NCI-H69 (cell line): ENCODE data around the gene SPSB3.

ENCODE experiments used
- DNase-seq: peaks from one replicate; lab custom pipeline; 2025; lab: John Stamatoyannopoulos, UW

The SPSB3 gene

DNA sequence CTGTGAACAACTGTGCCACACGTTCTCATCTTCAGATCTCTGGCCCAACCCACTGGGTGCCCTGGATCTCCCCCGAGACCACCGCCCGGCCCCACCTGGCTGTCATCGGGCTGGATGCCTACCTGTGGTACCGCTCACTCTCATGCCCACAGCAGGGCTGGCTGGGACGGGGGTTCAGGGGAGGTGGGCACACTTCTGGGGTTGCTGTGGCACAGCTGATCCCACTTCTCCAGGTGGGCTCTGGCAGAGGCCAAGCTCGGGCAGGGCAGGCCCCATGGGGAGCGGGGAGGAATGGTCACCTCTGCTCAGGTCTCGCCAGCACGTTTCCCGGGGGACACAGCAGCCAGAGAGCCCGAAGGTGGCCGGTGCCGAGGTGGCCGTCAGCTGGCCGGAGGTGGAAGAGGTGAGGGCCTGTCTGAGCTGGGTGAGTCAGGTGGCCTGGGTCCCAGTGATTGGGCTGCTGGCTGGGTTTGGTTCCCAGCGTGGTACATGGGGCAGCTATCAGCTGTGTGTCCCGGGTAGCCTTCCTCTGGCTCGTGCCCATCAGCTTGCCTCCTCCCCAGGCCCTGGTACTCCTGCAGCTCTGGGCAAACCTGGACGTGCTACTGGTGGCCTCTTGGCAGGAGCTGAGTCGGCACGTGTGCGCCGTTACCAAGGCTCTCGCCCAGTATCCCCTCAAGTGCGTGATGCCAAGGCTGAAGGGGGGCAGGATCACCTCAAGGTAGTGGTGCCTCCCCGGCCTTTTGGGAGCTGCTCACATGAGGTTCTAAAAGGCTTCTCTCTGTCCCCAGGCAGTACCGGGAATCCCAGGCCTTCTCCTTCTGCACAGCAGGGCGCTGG is 7.1 kb downstream of the SPSB3 start:
- DNase-seq, result no peak

DNA sequence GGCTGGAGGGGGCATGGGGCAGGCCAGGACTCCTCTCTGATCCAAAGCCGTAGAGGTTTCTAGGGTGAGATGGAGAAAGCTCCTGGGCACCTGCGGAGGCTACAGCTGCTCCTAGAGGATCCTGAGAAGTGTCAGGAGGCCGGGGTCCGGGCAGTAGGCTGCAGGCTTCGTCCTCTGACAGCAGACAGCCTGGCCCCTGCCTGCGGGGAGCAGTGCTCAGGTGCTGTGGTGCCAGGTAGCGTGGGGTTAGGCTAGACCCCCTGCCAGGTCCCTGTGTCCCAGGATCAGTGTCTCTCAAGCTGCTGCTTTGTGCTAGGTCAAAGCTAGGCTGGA is 8.0 kb downstream of the SPSB3 start:
- DNase-seq, result no peak

DNA sequence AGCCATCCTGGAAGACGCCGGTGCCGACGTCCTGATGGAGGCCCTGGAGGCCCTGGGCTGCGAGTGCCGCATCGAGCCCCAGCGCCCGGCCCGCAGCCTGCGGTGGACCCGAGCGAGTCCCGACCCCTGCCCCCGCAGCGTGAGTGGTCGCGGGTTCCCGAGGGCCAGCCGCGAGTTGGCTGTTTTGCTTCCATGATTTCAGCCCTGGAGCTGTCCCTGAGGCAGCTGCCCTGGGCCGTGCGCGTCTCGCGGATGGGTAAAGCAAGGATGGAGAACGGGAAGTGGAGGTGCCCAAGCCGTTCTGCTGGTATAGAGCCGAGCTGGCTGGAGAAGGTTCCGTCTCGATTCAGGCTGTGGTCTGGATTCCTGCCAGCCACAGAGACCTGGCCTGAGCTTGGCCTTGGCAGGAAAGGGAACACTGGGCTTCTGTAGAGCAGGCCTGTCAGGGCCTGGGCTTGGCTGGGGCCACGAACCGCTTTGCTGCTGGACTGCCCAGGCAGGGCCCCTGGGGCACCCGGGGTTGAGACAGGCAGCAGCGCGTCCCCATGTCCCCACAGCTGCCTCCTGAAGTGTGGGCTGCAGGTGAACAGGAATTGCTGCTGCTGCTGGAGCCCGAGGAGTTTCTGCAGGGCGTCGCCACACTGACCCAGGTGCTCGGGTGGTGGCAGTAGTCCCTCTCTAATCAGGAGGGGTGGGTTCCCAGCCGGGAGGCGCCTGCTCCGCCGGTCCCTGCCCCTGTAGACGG is 8.5 kb downstream of the SPSB3 start:
- DNase-seq, result peak; percentile 53

DNA sequence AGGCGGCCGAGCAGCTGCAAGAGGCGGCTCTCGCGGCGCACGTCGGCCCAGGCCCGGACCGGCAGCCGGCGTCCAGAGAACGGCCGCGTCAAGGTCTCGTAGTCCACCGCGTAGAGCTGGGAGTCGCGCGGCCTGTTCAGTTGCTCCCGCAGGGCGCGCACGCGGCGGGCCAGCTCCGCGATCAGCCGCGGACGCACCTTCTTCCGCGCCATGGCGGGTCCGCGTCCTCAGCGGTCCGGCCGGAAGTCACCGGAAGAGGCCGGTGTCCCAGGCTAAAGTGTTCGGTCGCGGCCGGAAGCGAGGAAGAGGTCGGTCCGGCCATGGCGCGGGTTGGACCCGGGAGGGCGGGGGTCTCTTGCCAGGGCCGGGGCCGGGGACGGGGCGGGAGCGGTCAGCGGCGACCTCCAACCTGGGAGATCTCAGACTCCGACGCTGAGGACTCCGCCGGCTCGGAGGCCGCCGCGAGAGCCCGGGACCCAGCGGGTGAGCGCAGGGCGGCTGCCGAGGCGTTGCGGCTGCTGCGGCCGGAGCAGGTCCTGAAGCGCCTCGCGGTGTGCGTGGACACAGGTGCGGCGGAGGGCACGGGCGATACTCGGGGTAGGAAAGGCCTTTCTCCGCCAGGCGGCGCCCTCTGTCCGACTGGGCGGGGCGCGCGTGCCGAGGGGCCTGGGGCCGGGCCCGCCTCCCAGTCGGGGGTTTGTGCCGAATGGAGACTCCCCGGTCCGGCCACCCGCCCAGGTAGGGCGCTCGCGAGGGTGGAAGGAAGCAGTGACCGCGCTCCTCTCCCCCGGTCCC is 9.3 kb downstream of the SPSB3 start, which contains the start of gene MRPS34:
Gene MRPS34, minus strand, starts transcription at position 227 of the 795 bp plus-strand sequence. Its CDS starts 15 bp downstream, at position 212.
- peak; percentile 96 for DNase-seq

DNA sequence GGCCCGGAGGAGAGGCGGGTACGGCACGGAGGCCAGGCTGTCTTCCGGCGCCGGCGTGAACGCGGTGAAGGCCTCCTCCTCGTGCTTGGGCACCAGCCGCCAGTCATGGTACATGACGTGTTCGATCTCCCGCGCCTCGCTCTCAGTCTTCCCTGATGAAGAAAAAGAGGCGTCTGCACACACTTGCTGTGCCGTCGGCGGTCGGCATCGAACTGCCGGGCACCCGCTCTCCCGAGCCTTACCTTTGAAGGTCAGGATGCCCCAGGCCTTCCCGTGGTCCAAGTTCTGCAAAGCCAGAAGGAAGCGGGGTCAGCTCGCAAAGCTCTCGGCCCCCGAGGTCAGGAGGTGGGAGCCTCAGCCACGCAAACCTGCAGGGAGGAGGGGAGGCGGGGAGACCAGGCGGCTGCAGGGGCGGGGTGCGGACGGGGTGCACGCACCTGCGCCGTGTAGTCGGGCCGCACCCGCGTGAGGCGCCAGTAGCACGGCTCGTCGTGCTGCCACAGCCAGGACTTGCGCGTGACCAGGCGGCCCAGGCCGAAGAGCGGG is 9.9 kb downstream of the SPSB3 start, which contains the start of gene EME2:
Gene EME2, plus strand, starts transcription at position 449 of the 546 bp plus-strand sequence. CDS start 418 bp downstream, outside the sequence.
- DNase-seq, result peak; percentile 75

DNA sequence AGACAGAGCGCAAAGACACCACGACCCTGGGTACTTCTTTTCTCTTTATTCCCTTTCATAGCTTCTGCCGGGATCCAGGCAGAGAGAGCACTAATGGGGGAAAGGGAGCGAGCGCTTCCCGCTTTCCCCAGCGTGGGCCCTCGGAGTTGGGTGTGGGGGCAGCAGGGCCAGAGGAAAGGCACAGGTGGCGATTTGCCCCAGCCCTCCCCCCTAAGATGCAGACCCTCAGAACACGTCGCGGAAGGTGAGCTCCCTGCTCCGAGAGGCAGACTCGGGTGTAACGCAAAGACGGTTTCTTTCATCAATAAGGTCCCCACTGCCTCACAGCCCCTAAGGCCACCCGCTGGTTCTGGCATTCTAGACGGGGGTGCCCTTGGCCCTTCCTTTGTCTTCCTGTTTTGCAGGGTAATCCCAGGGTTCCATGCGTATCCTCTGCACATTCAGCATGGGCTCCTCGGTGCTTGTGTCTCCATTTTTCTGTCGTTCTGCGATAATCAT is 10.5 kb downstream of the SPSB3 start:
- peak; percentile 75 for DNase-seq

DNA sequence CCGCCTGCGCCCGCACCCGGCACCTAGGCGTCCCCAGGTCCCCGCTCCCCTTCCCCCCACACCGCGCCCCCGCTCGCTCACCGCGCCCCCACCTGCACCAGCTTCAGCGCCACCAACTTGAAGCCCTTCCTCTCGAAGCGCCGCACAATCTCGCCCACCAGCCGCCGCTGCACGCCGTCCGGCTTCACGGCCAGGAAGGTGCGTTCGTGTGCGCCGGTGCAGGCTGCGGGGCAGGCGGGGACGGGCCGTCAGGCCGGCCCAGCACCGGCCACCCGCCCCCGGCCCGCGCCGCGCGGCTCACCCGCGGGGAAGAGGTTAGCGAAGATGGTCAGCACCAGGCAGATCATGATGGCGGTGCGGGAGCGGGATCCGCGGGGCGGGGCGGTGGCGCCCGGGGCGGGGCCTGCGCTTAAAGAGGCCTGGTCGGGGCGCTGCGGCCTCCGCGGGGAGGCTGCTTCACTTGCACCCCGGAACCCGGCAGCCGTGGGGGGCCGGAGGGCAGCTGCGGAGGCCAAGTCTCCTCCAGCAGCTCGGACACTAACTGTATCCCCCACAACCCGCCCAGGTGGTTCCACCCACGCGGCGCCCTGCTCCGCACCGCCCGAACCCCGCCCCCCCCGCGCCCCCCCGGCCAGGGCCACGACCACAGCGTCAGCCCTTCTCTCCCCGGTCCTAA is 11.0 kb downstream of the SPSB3 start, which contains the start of gene NME3:
Gene NME3, minus strand, starts transcription at position 356 of the 676 bp plus-strand sequence. Its CDS starts 9 bp downstream, at position 347.
- peak; percentile 73 for DNase-seq

DNA sequence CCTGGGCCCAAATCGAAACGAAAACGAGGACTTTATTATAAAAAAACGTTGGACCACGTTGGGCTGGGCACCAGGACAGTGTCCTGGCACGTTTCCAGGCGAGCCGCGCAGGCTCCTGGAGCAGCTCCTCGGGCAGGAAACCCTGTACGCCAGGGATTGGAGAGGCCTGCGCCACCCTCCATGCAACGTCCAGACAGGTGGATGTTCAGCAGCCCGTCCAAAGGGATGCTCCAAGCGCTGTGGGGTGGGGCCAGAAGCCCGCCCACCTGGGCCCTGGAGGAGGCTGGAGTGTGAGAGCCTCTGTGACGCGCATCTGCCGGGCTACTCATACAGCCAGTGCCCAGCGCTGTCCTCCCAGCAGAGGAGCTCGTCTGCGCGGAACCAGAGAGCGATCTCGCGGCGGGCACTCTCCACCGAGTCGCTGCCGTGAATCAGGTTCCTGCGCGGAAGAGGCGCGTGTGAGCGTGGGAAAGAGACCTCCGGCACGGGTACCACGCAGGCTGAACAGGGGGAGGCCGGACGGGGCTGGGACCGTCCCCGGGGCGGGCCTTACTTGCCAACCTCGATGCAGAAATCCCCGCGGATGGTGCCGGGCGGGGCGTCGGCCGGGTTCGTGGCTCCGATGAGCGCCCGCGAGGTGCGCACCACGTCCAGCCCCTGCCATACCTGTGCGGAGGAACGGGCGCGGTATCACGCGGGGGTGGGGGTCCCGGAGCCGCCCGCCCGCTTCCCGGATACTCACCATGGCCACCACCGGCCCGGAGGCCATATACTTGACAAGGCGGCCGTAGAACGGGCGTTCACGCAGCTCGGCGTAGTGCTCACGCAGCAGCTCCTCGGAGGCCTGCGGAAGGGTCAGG is 11.8 kb downstream of the SPSB3 start:
- DNase-seq, result no peak

DNA sequence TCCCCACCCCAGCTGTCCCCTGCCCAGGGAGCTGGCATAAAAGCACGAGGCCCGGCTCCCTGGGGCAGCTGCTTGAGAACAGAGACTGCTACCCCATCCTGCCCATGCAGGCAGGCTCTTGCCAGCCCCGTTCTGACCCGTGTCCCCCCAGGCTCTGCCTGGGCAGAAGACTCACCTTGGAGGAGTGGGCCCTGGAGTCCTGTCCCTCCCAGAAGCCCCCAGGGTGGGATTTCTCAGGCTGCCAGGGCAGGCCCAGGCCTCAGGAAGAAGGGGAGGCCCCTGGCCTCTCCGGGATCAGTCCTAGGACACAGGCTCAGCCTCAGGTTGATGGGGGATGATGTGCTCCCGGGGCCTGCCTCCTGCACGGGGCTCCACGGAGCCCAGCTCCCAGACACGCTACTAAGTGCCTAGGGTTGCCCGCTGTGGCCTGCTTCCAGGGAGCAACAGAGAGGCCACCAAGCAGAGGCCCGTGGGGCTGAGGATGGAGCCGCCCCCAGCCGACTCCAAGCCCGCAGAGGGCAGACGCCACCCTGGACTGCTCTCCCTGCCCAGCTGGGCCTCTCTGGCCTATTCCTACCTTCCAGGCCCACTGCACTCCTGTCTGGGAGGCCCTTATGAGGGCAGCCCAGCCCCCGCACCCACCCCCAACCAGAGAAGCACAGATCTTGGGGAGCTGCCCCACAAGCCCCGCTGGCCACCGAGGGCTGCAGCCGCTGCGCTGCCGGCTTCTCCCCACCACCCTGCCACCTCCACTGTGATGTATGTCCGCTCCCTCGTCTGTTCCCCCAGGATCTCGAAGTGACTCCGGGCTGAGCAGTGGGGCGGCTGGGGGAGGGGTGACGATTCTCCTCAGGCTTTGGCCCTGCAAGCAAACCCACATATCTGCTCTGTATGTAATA is 12.7 kb downstream of the SPSB3 start:
- no peak for DNase-seq

DNA sequence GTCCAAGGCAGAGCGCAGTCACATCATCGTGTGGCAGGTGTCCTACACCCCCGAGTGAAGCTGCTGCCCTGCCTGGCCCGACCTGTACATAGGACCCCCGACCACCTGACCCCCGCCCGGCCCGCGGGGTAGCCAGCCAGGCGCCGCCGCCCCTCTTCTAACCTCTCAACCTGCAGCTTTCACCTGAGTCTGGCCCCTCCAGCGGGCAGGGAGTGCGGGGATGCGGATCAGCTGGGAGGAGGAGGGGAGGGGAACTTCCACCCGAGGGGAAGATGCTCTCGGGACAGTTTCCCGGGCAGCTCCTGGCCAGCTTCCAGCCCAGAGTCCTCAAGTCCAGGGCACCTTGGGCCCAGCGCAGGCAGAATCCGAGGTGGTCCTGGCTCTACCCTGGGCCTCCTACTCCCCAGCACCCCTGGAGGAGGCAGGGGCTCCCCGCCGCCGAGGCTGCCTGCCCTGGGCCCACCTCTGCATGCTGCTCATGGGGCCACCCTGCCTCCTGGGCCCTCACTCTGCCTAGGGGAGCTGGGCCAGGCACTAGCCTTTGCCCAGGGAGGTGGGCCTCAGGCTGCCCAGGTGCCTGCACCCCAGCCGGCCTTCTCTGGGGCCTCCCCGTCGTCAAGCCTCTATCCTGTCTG is 13.5 kb downstream of the SPSB3 start:
- no peak for DNase-seq

DNA sequence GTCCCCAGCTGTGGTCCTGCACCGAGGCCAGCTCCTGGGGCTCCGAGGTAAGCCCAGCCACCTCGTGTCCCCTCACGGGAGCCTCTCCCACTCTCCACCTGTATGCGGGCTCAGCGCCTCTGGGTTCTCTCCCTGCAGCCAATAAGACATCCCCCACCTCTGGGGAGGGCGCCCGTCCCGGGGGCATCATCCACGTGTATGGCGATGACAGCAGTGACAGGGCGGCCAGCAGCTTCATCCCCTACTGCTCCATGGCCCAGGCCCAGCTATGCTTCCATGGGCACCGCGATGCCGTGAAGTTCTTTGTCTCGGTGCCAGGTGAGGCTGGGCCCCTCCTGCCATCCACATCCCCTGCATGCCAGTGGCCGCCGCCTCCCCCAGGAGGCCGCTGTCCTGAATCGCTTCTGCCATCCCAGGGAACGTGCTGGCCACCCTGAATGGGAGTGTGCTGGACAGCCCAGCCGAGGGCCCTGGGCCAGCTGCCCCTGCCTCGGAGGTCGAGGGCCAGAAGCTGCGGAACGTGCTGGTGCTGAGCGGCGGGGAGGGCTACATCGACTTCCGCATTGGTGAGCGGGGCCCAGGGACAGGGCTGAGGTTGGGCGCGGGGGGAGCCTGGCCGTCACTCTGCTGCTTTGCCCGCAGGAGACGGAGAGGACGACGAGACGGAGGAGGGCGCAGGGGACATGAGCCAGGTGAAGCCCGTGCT is 14.2 kb downstream of the SPSB3 start:
- DNase-seq, result no peak

DNA sequence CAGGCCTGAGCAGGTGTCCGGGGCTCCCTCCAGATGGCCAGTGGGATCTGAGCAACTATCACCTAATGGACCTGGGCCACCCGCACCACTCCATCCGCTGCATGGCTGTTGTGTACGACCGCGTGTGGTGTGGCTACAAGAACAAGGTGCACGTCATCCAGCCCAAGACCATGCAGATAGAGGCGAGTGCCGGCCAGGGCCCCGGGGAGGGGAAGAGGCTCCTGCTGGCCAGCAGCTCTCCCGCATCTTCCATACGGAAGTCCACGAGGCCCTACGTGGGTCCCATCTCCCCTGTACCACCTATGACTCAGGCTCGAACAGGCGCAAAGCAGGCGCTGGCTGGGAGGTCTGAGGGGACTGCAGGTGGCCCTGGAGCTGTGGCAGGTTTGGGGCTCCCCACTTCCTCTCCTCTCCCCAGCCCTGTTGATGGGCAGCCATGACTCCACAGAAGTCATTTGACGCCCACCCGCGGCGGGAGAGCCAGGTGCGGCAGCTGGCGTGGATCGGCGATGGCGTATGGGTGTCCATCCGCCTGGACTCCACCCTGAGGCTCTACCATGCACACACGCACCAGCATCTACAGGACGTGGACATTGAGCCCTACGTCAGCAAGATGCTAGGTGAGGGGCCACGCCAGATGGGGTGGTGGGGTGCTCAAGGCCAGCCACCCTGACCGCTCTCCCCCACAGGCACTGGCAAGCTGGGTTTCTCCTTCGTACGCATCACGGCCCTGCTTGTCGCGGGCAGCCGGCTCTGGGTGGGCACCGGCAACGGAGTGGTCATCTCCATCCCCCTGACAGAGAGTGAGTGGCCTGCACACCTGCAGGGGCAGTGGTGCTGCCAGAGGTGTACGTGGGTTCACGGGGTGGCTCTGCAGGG is 15.0 kb downstream of the SPSB3 start:
- no peak for DNase-seq

DNA sequence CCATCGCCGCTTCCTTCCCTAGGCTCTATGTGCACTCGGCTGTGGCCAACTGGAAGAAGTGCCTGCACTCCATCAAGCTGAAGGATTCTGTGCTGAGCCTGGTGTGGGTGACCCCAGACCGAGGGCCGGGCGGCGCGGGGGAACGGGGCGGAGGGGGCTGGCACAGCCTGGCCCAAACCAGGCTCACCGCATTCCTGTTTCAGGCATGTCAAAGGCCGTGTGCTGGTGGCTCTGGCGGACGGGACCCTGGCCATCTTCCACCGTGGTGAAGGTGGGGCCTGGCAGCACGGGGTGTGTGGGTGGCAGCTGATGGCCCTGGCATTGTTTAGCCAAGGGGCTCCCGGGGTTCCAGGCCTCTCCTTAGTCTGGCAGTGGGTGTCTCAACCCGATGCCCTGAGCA is 15.7 kb downstream of the SPSB3 start:
- DNase-seq, result no peak

DNA sequence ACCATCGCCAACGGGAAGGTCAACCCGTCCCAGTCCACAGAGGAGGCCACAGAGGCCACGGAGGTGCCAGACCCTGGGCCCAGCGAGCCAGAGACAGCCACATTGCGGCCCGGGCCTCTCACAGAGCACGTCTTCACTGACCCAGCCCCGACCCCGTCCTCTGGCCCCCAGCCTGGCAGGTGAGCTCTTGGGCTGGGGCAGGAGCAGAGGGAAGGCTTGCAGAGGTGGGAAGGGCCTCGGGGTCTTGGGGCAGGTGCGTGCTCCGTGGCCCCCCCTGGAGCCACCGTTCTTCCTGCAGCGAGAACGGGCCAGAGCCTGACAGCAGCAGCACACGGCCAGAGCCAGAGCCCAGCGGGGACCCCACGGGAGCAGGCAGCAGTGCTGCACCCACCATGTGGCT is 16.1 kb downstream of the SPSB3 start:
- DNase-seq, result no peak

DNA sequence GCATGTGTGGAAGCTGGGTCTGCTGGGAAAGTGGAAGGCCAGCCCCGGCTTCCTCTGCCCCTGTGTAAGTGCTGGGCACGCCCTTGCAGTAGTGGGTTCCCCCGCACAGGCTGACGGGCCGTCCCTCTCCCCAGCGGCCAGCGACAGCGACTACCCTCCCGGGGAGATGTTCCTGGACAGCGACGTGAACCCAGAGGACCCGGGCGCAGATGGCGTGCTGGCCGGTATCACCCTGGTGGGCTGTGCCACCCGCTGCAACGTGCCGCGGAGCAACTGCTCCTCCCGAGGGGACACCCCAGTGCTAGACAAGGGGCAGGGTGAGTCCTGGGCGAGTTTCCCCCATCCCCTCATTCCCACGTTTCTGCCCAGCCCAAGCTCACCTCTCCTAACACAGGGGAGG is 16.5 kb downstream of the SPSB3 start:
- DNase-seq, result no peak

DNA sequence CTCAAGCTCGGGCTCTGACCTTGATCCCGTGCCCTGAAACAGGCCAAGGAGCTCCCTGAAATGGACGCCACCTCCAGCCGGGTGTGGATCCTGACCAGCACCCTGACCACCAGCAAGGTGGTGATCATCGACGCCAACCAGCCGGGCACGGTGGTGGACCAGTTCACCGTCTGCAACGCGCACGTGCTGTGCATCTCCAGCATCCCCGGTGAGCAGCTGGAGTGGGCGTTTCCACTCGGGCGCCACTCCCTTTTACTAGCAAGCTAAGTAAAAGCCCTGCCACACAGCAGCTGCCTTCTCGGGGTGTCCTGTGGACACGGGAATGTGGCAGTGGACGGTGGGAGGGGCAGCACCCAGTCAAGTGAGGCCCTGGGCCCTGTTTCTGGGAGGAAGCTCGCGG is 17.4 kb downstream of the SPSB3 start:
- no peak for DNase-seq
